ENCODE data around the gene CIAO3. TPM values are rescaled to one million over a fixed set of nuclear protein-coding genes. Genes with fewer than 3 reads are reported as not detected.

CIAO3 gene
- total RNA-seq, 1 donor from 2014 or later = 46.8 TPM

GRCh38 chr16:714079-714478, 26.7 kb downstream of the CIAO3 start:
- intact Hi-C loops (cut with micrococcal nuclease) = loop anchor here (1.0 to 5.0 kb wide), 3 partner anchors 26 to 343 kb away; partner anchors contain the start of gene CIAO3

DNA sequence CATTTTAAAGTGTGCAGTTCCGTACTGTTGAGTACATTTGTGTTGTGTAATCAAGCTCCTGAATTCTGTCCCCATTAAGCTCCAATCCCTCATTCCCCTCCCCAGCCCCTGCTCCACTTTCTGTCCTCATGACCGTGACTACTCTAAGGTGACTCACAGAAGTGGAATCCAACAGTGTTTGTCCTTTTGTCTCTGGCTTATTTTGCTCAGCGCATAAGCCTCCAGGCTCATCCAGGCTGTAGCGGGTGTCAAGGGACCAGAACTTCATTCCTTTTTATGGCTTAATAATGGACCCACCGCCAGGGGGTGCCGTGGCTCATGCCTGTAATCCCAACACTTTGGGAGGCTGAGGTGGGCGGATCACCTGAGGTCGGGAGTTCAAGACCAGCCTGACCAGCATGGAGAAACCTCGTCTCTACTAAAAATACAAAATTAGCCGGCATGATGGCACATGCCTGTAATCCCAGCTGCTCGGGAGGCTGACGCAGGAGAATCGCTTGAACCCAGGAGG, 28.0 kb downstream of the CIAO3 start:
- intact Hi-C loops (cut with micrococcal nuclease) = loop anchor here (2.0 to 5.0 kb wide), 2 partner anchors 345 to 390 kb away; no protein-coding TSS in a partner anchor

GRCh38 chr16:711548-712320, 29.1 kb downstream of the CIAO3 start:
- intact Hi-C loops (cut with micrococcal nuclease) = loop anchor here (1.0 to 5.0 kb wide), 4 partner anchors 22 to 391 kb away; no protein-coding TSS in a partner anchor

- intact Hi-C loops (cut with micrococcal nuclease) = loop anchor here (1.0 to 5.0 kb wide), 3 partner anchors 22 to 346 kb away; no protein-coding TSS in a partner anchor
Observed at GRCh38 chr16:711084-711483, 29.7 kb downstream of the CIAO3 start.

DNA sequence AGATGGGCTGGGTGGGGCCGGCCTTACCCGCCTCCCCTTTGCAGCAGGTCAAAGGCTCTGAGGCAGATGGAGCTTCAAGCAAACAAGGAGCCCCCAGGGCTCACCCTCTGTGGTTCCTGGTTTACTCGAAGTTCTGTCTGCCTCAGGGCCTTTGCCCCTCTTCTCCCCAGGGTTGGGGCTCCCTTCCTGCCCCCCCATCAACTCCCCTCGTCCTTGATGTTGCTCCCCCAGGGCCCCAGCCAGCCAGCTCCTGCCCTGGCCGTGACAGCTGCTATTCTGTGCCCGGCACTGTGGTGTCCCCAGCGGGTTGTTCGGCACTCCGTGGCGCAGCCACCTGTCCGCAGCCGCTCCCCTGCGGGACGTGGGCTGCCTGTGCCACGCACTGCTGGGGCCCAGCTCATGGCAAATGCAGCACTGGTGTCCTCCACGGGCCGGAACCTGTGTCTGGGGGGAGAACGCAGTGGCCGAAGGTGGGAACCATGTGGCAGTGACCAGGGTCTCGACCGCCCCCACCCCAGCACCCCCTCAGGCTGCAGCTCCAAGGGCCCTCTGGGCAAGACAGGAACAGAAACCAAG, 30.2 kb downstream of the CIAO3 start:
- intact Hi-C loops (cut with micrococcal nuclease) = loop anchor here (1.0 to 5.0 kb wide), 3 partner anchors 23 to 347 kb away; no protein-coding TSS in a partner anchor

- intact Hi-C loops (cut with micrococcal nuclease) = loop anchor here (5.0 kb wide), 1 partner anchor 347 kb away; no protein-coding TSS in a partner anchor
Observed at GRCh38 chr16:709566-710499, 31.0 kb downstream of the CIAO3 start.

DNA sequence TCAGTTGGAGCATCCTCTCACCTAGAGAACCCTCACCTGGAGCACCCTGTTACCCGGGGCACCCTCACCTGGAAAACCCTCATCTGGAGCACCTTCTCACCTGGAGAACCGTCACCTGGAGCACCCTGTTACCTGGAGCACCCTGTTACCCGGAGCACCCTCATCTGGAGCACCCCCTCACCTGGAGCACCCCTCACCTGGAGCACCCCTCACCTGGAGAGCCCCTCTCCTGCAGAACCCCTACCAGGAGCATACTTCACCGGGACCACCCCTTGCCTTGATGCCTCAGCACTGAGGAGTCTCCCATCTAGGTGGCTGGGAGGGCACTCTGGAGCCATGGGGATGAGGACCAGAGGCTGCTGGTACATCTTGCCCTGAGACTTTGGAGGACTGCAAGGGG, 31.8 kb downstream of the CIAO3 start:
- intact Hi-C loops (cut with micrococcal nuclease) = no loop called here

DNA sequence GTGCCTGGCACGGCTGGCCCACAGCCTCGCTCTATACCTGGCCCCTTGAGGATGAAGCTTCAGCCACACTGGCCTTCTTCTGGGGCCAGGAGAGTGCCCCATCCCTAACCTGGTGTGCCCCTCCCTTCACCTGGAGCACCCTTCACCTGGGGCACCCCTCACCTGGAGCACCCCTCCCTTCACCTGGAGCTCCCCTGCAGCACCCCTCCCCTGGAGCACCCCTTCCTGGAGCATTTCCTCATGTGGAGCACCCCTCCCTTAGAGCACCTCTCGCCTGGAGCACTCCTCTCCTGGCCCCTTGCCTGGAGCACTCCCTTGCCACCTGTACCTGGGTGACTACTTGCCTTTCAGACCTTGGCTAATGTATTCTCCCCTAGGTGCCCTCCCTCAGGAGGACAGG, 32.8 kb downstream of the CIAO3 start:
- intact Hi-C loops (cut with micrococcal nuclease) = no loop called here

GRCh38 chr16:707062-707538, 33.7 kb downstream of the CIAO3 start:
- intact Hi-C loops (cut with micrococcal nuclease) = no loop called here

- intact Hi-C loops (cut with micrococcal nuclease) = no loop called here
Observed at GRCh38 chr16:706189-707061, 34.4 kb downstream of the CIAO3 start.

DNA sequence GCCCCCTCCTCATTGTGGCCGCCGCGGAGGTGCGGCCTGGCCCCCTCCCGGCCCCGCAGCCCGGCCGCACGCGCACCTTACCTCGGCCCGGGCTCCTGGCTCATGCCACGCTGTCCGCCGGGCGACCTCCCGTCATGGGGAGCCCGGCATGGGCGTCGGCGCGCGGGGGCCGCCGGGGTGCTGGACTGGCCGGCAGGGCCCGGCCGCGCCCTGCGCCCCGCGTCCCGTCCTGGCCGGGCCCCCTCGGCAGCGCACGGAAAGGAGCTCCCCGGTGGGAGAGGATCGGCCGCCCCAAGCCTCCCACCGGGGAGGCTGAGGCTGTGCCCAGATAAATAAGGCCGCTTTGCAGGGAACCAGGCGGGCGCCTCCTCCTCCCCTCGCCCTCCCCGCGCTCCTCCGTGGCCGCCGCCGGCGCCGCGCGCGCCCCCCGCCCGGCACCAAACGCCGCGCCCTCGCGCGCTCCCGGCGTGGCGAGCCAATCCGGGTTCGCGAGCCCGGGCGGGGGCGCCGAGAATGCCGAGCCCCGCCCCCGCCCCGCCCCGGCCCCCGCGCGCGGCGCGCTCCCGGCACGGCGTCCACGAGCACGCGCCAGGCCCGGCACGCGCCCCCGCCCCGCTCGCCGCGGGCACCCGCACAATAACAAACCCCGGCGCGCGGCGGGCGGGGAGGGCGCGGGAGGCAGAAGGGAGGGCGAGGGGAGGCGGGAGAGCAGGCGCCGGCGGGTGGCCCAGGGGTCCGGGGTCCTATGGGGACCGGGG, 35.2 kb downstream of the CIAO3 start, which contains the start of gene FBXL16:
Gene FBXL16, minus strand, starts transcription at position 371 of the 758 bp plus-strand sequence. CDS start 8,396 bp downstream, outside the sequence.
- intact Hi-C loops (cut with micrococcal nuclease) = no loop called here

DNA sequence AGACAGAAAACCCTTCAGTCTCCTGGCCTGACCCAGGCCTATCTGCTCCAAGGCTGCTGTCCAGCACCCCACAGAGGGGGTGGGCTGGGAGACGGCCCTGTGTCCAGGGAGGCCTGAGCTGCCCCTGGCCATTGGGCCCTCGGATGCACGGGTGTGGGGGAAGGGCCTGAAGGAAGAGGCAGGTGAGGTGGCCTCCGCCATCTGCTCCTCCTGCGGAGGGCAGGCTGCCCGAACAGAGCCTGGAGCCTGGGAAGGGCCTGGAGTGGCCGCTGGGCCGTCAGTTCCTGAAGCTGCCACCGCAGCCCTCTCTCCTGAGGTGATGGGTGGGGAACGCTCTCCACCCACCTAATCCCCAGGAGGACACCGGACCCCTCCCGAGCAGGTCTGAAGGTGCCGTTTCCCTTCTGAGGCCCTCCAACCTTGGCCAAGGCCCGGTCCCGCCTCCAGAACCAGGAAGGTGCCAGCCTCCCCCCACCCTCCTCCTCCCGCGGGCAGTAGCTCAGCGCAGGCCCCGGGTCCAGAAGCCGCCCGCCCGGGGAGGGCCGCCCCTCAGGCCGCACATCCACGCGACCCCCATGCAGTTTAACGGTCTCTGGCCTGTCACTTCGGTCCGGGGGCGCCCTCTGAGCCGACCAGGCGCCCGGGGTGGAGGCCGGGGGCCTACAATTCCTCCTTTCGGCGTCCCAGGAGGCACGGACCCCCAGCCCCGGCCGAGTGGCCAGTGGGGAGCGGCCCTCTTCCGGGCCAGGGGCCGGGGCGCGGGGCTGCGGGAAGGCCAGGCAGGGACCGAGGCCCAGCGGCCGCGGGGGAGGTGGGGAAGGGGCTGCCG, 36.0 kb downstream of the CIAO3 start:
- intact Hi-C loops (cut with micrococcal nuclease) = no loop called here

DNA sequence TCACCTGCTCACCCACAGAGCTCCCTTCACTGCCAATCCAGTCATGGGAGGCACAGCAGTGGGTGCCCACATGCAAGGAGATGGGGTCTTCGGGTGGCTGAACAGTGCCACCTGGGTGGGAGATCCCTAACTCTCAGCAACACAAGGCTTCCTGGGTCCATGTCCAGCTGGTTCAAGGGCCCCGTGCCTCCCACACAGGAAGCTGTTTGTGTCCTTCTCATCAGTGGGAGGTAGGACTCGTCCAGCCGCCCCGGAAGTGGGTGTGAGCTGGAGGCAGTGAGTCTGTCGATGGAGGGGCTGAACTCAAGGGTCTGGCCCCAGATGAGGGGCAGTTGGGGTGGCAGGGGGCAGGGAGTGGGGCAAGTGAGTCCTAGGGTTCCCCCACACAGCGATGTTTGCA, 36.8 kb downstream of the CIAO3 start:
- intact Hi-C loops (cut with micrococcal nuclease) = no loop called here

- intact Hi-C loops (cut with micrococcal nuclease) = no loop called here
Observed at GRCh38 chr16:703406-703805, 37.4 kb downstream of the CIAO3 start.

GRCh38 chr16:702341-702740, 38.5 kb downstream of the CIAO3 start:
- intact Hi-C loops (cut with micrococcal nuclease) = no loop called here

- intact Hi-C loops (cut with micrococcal nuclease) = no loop called here
Observed at GRCh38 chr16:700684-701584, 39.9 kb downstream of the CIAO3 start.

Data from T-helper 1 cell treated with Interleukin-12 subunit alpha and Interleukin-12 subunit beta and Interleukin-4 antibody, amounts not matched to agents 30 ng/mL and 1 ng/mL, for 36 hours (primary cell).